ENCODE measurements around the gene WRAP73.
"Not testable (repeated sequence)": the region's sequence is repeated elsewhere in the genome, so short reads cannot be mapped to it uniquely, and the experiment has no call there.

The WRAP73 gene

GRCh38 chr1:3593745-3594144 is 56.2 kb downstream of the WRAP73 start:
- no peak for DNase-seq

GRCh38 chr1:3593334-3593733 is 56.6 kb downstream of the WRAP73 start:
- no peak for DNase-seq

GRCh38 chr1:3590951-3591865 is 58.7 kb downstream of the WRAP73 start:
- DNase-seq: no peak

- DNase-seq: no peak
These were observed 59.7 kb downstream of the WRAP73 start for GRCh38 chr1:3590139-3590763.

GRCh38 chr1:3588395-3588794 is 61.5 kb downstream of the WRAP73 start:
- no peak for DNase-seq

- no peak for DNase-seq
These were observed 62.7 kb downstream of the WRAP73 start for GRCh38 chr1:3586986-3587759.

- no peak for DNase-seq
These were observed 63.8 kb downstream of the WRAP73 start for GRCh38 chr1:3585940-3586568.

- not testable (repeated sequence) for DNase-seq
These were observed 64.5 kb downstream of the WRAP73 start for GRCh38 chr1:3585353-3585868.

- DNase-seq: no peak
These were observed 65.0 kb downstream of the WRAP73 start for GRCh38 chr1:3584915-3585314.

GRCh38 chr1:3583751-3584150 is 66.2 kb downstream of the WRAP73 start:
- not testable (repeated sequence) for DNase-seq

- no peak for DNase-seq
These were observed 68.4 kb downstream of the WRAP73 start for GRCh38 chr1:3581296-3582036.
